Activated CD4-positive, alpha-beta T cell treated with anti-CD3 and anti-CD28 coated beads, Interleukin-2, amount 50 U/mL, for 16 hours (primary cell): Measurements from ENCODE around the gene SOX5.

Source experiments
- DNase-seq: peaks from one replicate; pipeline ENCODE4 v3.0.0-alpha.2; 2020

The SOX5 gene

DNA sequence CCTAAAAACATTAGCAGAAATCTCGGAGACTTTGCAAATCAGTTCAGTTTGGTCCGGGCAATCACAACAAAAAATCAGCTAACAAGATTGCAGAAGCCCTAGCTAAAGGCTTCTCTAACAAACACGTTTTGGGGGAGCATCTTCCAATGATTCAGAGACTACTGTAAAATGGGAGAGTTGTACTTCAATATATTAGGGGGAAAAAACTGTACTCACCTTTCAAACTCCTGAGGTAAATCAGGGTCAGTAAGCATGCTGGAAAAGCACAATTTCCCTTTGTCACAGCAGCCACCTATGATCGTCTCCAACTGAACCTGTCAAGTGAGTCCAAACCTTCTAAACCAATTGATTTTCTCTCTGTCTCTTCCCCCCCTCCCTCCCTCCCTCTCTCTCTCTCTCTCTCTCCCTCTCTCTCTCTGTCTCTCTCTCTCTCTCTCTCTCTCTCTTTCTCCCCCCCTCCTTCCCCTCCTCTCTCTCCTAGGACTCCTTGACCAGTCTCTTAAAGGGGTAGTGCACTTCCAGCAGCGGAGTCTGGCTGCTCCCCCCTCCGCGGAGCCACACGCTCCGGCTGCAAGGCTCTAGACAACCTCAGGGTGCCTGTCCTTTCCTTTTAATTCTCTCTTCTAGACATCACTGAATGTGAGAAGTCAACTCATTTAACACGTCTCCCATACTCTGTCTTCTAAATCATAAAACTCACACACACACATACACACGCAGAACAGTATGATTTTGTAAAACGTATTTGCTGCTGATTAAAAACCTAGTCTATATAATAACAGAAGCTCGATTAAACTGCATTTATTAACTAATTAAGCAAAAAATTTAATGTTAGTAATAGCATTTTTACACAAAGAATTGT lies at the start of gene SOX5:
TSS of gene SOX5 (minus strand) at position 323 of the 862 bp plus-strand sequence. CDS start at position 254, 69 bp downstream.
- no peak for DNase-seq

DNA sequence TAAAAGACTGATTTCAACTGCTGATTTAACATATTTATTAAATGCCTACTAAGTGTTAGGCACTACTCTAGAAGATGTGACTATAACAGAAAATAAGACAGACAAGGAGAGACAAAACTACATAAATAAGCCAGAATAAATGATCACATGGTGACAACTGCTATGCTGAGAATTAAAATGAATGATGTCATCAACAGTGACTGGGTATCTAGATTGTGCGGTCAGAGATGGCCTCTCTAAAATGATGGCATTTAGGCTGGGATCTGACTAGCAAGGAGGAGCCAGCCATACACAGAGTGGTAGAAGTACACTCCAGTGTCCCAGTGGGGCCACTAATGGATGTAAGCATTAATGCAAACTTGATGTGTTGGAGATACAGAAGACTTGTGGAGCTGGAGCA lies 37.6 kb upstream of the SOX5 start:
- no peak for DNase-seq

DNA sequence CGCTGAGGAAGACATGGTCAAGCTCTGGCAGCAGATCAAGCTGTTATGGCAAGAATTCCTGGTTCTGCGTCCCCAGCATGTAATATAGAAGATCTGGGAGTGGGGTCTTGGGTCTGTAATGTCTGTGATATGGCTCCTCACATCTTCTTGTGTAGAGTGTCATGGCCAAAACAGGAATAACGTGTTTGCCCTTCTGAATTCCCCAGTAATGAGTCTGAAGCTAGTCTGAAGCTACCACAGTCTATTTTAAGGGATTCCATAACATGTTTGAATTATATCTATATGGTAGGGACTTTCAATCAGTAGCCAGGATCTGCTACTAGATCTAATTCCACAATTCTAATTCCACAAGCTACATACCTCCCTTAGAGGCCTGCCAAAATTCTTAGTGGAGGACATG lies 31.4 kb upstream of the SOX5 start:
- no peak for DNase-seq

DNA sequence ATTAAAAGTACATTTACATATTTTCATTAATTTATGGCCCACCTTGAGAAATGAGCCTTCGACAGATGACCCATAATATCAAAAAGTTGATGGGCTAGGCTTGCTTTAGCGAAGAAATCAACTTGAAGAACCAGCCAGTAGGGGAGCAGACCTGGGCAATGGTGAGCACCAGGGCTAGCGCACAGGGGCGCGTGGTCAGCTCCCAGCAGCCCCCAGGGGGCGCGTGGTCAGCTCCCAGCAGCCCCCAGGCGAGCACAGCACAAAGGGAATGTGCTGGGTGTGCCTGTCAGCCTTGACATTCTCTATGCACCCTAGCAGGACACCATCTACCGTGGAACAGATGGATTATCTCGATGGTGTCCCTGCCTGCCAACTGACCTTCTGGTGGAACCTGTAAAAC lies 15.3 kb upstream of the SOX5 start:
- DNase-seq, result no peak

DNA sequence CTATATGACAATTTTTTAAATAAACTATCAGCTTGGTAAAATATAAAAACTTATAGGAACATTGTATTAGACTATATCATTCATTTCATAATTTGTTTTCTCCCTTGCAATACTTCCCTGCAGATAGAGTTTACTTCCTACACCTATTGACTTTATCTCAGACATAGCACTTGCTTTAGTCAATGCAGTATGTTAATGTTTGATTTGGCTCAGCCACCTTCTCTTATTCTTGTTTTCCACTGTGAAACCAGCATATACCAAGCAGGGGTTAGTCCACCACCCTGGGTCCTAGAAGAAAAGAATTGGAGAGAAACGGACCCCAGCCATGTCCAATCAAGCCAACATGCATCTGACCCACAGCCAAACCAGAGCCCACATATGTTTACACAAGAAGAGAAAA lies 10.4 kb upstream of the SOX5 start:
- no peak for DNase-seq

DNA sequence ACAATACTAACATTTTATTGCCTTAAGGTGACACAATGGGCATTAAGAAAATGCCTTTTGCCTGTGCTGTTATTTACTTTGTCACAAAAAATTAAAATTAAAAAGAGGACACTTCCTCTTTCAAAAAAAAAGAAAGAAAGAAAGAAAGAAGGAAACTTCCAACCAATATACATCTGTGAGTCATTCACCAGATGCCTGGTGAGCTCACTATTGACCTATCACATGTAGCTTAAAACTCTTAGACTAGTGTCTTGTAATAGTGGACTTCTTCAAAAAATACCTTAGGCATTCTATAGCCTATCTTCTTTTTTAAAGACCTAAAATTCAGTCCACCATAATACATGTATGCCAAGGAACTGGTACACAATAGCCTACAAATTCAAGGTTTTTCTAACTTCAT lies 4.9 kb upstream of the SOX5 start:
- no peak for DNase-seq

DNA sequence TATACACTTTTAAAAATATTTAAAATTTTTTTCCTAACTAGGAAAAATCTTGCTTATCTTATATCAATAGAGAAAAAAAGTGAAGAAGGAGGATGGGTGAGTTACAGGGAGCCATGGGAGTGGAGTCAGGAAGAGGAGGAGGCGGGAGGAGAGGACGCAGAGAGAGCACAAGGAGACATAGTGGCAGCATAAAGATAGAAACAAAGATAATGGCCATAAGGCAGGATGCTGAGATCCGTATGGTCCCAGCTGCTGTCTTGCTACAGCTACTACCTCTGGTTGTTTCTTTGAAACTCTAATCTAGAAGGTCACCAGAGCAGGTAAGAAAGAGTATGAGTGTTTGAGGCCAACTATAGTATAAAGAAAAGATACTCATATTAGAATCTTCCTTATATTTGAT lies 2.6 kb upstream of the SOX5 start:
- no peak for DNase-seq

DNA sequence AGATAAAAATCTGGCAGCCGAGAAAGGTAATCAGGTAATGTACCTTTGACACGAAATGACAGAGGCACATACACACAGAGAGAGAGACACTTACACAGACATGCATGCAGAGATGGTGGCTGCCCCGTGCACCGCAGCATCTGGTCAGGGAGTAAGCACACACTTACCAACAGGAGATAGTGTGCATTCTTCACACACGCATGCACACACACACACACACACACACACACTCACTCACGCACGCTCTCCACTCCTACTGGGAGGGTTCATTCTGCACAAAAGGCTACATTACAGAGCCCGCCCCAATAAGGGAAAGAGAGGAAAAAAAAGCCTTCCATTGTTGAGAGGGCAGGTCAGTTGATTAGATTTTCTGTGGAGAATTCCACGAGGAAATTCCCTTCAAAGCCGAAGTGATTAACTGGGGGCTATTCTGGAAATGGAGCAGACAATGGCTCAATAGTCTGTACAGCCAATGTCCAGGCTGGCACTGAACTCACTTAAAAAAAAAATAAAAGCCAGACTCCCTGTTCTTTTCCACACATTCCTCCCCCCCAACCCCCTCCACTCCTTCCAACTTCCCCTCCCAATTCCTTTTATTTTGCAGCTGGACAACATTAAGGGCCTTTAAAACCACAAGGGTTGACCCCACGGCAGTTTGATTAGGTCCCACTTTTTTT lies 1.4 kb upstream of the SOX5 start:
- no peak for DNase-seq

DNA sequence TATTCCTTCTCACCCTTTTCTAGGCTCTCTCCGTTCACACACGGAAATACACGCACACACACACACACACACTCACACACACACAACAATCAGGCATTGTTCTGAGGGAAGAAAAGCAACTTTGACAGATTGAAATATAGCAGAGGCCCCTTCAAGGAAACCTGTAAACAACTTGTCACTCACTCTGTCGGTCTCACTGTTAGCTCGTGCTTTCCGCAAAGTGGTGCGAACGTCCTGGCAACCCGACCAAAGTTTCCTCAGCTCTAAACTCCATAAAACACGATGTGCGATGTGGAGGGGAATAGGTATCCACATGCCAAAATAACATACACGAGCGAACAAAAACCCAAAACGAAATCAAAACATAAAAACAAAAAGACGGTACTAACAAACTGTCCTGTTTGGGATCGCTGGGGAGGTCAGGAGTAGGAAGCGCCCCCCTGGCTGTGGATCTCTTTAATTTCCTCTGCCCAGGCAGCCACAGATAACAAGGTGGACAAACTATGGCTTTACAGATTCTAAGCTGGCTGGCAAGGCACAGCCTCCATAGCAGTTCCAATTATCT lies 822 bp upstream of the SOX5 start:
- DNase-seq, result no peak

DNA sequence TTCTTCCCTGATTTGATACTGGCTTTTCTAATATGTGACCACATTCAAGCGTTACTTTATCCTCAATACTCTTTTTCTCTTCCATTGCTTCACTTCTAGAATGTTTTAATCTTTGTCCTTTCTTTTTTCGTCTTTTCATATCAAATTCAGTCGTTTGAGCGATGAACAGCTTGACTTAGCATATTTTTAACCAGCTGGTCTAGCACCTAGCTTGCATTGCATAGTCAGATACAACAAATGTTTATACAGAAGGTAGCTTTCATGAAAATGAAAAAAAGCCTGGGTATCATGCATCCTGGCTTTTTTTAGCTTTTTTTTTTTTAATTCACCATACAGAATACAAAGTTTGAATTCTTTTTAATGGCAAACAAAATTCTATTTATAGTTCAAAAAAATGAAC lies 1.2 kb downstream of the SOX5 start:
- no peak for DNase-seq

DNA sequence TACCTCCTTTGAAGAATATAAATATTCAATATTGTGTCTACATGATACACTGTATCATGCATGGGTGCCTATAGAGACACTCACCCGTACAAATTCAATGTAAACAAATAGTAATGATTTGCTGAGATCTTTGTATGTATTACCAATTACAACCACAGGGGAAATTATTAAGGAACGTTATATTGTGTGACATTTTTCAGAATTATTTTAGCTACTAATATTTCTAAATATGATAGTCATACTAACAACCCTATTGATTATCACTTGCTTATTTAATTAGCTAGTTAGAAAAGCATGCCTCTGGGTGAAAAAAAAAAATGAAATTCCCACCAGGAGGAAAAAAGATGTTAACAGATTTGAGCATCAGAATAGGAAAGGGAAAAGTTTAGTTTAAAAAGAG lies 2.1 kb downstream of the SOX5 start:
- DNase-seq, result no peak

DNA sequence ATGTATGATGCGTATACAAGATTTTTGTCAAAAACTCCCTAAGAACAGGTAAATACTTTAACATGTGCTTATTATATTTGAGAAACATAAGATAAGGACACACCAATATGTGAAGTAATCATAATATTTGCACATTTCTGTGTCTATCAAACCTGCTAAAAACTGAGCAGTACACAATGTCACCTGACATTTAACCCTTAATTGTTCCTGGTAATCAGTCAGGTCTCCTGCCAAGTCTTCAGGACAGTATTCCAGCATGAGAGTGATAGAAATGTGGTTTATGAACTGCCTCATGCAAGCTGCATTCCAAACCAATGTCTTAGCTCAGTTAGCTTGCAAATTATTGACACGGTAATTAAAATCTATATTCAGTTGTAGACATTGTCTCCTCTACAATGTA lies 4.2 kb downstream of the SOX5 start:
- DNase-seq, result no peak

DNA sequence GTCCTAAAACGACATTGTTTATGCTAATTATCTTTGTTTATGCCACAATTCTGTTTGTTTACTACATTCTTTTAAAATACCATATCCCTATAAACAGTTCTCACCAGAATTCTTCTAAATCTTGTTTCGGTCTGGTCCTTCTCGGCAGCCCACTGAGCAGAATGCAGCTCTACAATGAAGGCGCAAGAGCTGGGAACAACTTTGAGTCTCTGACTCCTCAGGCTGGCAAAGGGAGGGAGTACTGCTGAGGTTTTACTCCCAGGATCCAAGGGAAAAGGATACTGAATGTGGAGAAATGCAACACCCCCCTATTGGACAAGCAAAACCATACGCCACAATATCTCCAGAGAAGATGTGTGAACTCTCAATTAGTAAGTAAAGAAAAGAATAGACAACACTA lies 5.4 kb downstream of the SOX5 start:
- DNase-seq, result no peak

DNA sequence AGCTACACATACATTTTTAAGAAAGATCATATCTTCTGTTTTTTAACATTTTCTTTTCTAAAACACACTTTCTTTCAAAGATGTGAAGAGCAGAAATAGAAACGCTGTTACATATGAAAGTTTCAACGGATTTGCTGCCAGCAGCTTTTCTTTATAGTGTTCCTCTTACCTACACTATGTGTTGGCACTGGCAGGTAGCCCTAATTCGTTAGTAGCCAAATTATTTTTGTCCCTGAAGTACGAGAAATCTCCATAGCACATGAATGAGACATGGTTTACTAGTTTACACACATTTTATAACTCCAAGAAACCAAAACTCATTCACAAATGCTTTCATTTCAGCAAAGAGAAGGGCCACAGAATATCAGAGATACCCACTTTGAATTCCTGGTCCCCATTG lies 6.6 kb downstream of the SOX5 start:
- no peak for DNase-seq

DNA sequence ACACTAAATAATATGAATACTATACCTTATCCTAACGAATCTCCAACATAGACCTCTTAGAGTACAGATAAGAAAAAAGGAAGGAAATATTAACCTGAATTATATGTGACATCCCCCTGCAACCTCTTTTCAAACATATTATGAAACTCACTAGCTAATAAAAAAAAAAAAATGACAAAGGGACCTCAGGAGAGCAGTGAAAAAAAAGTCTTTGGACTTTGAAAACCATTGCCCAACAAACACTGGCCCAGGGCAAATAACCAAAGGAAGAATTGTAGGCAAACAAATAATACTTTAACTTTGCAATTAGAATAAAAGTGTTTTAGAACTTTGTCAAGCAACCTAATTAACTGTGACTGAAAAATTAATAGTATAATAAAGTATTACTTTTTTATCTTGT lies 7.7 kb downstream of the SOX5 start:
- no peak for DNase-seq

DNA sequence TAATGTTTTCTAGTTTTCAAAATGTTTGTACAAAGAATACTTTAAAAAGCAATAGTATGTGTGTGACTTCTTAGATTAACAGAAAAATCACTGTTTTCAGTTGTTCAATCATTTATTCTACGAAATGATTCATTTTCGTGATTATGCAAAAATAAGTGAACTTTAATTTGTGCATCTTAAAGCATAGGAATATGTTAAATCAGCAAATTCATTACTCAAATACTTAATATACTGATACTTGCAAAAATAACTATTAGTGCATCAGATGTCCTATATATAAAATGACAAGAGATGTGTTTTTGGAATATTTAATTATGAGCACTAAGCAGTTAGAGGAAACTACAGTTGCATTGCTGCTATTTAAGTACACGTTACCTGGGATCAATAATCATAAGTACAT lies 11.0 kb downstream of the SOX5 start:
- no peak for DNase-seq

DNA sequence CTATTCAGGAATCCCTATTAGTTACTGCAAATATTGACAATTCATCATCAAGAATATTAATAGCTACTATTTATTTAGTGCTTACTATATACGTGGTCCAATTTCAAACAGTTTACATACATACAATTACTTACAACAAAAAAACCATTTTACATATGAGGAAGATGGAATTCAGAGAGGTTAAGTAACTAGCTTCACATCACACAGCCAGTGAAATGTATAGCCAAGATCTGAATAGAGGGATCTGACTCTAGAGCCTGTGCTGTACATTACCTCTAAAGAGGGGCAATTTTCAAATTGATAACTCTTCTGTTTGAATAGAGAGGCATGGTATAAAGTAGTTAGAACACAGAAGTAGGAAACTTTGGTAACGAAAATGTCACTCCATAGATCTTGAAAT lies 18.3 kb downstream of the SOX5 start:
- DNase-seq, result no peak

DNA sequence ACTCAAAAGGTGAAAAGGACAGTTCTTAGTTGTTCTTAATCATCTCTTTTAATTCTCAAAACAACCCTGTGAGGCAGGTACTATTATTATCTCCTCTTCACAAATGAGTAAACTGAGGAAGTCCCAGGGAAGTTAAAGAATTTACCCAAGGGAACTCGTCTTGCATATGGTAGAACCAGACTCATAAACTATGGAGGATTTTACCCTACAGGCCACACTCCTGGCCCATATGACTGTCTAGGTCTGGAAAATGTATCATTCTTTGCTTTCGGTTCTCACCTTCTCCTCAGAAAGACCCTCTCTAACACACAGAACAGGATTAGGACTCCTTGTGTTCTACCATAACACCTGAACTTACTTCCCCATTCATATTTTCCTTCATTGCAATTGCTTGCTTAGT lies 18.9 kb downstream of the SOX5 start:
- DNase-seq, result no peak

DNA sequence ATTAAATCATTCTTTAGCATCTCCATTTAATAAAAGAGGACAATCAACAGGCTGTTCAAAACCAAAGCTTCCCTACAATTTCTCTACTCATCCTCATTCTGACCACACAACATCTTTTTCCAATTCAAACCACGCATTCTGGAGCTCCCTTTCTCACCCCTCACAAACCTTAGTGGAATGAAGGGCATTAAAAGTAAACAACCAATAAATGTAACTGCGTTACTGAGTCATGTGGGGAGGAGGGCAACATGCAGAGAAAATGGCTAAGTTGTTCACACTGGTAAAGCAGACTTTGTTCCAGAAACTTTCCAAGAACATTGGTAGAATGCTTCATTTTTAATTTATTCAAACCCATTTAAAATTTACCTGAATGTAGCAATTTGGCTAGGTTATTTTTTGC lies 19.6 kb downstream of the SOX5 start:
- DNase-seq, result no peak

DNA sequence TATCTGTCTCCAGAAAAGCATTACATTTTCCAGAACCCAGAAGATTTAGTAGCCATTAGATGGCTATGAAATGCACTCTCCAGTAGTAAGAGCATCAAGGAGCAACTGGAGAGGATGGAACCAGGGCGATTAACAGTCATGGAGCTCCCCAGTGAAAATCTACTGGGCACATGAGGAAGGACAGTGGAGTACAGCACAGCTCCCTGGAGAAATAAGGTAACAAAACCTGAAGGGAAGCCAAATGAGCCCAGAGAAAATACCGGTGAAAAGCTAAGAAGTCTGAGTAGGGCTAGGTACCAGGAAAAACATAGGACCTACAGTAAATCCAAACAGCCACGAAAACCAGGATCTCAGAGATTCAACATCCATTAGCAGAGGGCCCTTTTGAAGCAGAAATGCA lies 21.6 kb downstream of the SOX5 start:
- no peak for DNase-seq

DNA sequence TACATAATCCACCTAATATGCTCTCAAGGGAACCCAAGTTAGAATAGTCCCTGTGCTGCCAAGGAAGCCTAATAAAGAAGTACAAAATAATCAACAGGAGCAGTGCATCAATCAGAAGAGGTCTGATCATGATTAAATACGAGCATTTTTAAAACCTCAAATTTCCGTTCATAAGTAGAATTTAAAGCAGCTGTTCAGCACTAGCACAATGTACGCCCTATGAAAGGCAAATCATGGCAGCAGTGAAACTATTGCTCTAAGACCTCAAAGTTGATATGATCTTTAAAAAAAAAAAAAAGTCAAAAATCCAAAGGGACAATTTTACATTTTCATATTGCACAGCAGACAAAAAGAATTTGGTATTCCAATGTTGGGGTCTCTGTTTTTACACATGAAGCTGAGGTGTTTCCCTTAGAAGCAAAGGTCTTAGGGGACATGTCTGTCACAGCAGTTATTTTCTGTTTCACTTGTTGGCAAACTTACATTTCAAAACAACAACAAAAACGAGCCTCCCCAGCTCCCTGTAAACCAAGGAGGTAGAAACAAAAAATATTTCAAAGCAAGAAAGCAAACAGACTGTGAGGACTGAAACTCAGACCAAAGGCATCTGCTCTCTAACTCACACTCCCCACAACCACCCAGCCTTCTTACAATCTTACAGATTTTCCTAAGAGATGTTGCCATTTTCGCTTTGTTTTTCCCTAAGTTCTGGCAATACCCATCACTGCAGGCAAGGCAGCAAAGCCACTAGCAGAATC lies 28.2 kb downstream of the SOX5 start:
- DNase-seq, result no peak

DNA sequence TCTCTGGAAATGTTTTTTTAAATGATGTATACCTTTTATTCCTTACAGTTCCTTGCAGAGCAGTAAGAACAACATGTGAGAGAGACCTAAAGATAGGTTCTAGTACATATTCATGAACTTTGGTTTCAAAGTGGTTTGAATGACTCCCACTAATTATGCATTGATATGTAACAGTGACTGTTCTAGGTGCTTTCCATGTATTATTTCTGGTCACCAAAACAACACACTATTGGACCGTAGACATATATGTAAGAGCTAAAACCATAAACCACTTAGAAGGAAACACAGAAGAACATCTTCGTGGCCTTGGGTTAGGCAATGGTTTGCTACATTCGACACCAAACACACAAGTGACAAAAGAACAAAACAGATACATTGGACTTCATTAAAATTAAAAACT lies 37.9 kb downstream of the SOX5 start:
- no peak for DNase-seq

DNA sequence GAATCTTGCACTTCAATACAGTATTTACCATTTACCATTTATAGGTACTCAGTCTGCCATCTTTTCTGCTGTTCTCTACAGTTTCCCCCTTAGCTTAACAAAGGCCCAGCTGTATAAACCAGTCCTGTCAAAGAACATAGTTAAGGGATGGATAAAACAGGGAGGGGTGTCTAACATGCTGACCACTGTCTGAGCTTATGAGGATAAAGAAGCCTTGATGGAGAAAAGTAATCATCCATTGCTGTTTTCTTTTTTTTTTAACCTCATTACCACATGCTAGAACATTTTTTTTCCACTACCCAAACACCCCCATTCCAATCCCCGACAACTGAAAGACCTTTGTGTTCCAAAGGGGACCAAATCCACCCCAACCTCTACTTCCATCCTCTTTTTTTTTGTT lies 39.9 kb downstream of the SOX5 start:
- DNase-seq, result no peak

DNA sequence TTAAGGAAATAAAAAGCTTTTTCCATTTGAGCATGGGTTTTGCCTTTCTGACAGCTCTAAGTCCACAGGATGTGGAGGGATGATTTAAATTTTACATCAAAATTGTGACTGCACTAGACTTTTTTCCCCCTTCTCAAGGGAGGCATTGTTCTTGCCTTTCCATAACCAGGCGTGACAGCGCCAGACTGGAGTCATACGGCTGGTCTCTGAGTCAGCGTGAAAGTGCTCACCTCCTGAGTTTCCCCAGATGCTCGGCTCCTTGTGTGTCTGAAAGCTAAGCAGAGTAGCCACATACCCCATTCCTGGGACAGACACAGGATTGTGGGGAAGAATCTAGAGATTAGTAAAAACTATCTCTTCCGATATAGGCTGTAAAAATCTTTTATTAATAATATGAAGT lies 43.1 kb downstream of the SOX5 start:
- no peak for DNase-seq
